ENCODE results near the gene CNTD1.
"Not testable (repeated sequence)": the region's sequence is repeated elsewhere in the genome, so short reads cannot be mapped to it uniquely, and the experiment has no call there.

The CNTD1 gene

GRCh38 chr17:42798383-42799380 lies at the start of gene CNTD1, which contains the start of gene COA3:
CNTD1 (plus strand) TSS chr17:42798861; CDS start chr17:42799068, 207 bp downstream.
COA3 (minus strand) TSS chr17:42798704; CDS start chr17:42798681, 23 bp downstream.
- DNase-seq = peak; percentile 72

GRCh38 chr17:42748908-42749798 lies 49.5 kb upstream of the CNTD1 start:
- DNase-seq = no peak

GRCh38 chr17:42750739-42751344 lies 47.8 kb upstream of the CNTD1 start:
- no peak for DNase-seq

GRCh38 chr17:42751628-42752027 lies 47.0 kb upstream of the CNTD1 start:
- DNase-seq = no peak

- no peak for DNase-seq
Measured at GRCh38 chr17:42754782-42755181, 43.9 kb upstream of the CNTD1 start.

- no peak for DNase-seq
Measured at GRCh38 chr17:42759982-42760651, 38.5 kb upstream of the CNTD1 start.

- DNase-seq = no peak
Measured at GRCh38 chr17:42760652-42761581, 37.7 kb upstream of the CNTD1 start, which contains the start of gene RAMP2. RAMP2 (plus strand) TSS chr17:42761227; CDS start chr17:42761262, 35 bp downstream.

GRCh38 chr17:42761638-42762037 lies 37.0 kb upstream of the CNTD1 start:
- no peak for DNase-seq

- DNase-seq = no peak
Measured at GRCh38 chr17:42766124-42766523, 32.5 kb upstream of the CNTD1 start.

- DNase-seq = no peak
Measured at GRCh38 chr17:42767512-42767911, 31.1 kb upstream of the CNTD1 start.

GRCh38 chr17:42768006-42768405 lies 30.7 kb upstream of the CNTD1 start:
- not testable (repeated sequence) for DNase-seq

- not testable (repeated sequence) for DNase-seq
Measured at GRCh38 chr17:42769964-42770363, 28.7 kb upstream of the CNTD1 start.

GRCh38 chr17:42772945-42773289 lies 25.7 kb upstream of the CNTD1 start:
- DNase-seq = no peak

- peak; percentile 68 for DNase-seq
Measured at GRCh38 chr17:42773290-42774035, 25.2 kb upstream of the CNTD1 start, which contains the start of gene VPS25. VPS25 (plus strand) TSS chr17:42773449; CDS start chr17:42773476, 27 bp downstream.

- DNase-seq = no peak
Measured at GRCh38 chr17:42774066-42774745, 24.5 kb upstream of the CNTD1 start.

GRCh38 chr17:42775534-42776098 lies 23.0 kb upstream of the CNTD1 start:
- no peak for DNase-seq

- no peak for DNase-seq
Measured at GRCh38 chr17:42778570-42778969, 20.1 kb upstream of the CNTD1 start.

GRCh38 chr17:42779304-42779935 lies 19.2 kb upstream of the CNTD1 start:
- no peak for DNase-seq

Data from NCI-H2029 (cell line).